ENCODE results near the gene FOLR3. TPM values are rescaled to one million over a fixed set of nuclear protein-coding genes. Genes with fewer than 3 reads are reported as not detected.

Gene FOLR3
- total RNA-seq, 5 donors from 2014 or later (not counting 1 experiment from before 2014, with no cell fraction given) = not detected

GRCh38 chr11:72111300-72112142 lies 24.0 kb upstream of the FOLR3 start:
- Histone ChIP-seq H3K36me3 (ENCODE audit: control insufficient read depth in 2 of 2, extremely low read depth in 1 of 2, insufficient read depth in 1 of 2, low read length in 1 of 2) (peaks cover 5 to 24% of the 10 kb centered on the region in 2 donors), H3K4me1 (ENCODE audit: control insufficient read depth in 1 of 2, extremely low read depth in 1 of 2, insufficient read depth in 2 of 2, low read length in 2 of 2) (peaks cover 8 to 21% of the 10 kb centered on the region in 2 experiments), H3K27ac (ENCODE audit: low read length) (peak overlapping the region; percentile 91), H3K27me3 (replicated peaks in 1 of 2; ENCODE audit: control insufficient read depth in 2 of 2, extremely low read depth in 1 of 2, insufficient read depth in 2 of 2, low read length in 1 of 2) (no peaks in the 10 kb centered on the region), H3K9me3 (no peaks in the 10 kb centered on the region), H3K4me3 (ENCODE audit: control insufficient read depth in 1 of 2, extremely low read depth in 1 of 2, low read length in 1 of 2) (peak overlapping the region; percentile 79 to 97)
- Mint-ChIP-seq H3K4me1 (peaks cover 22 to 28% (median 28%) of the 10 kb centered on the region in 3 donors), H3K9me3 (no peaks in the 10 kb centered on the region), H3K27ac (peak overlapping the region; percentile 99 to 100), H3K4me3 (peak overlapping the region; percentile 89 to 96 (median 92)), H3K27me3 (peaks cover 2 to 3% of the 10 kb centered on the region in 2 donors), H3K36me3 (peaks cover 16% of the 10 kb centered on the region)
- ChIA-PET CTCF (interaction anchor here in 1 of 2 donors (1.4 to 3.0 kb wide), 3 partner anchors 32 to 86 kb away, joined by 4 to 13 read pairs (median 7); no protein-coding TSS in a partner anchor), POLR2A (interaction anchor here in 1 of 2 donors (1.0 kb wide), 2 partner anchors 10 to 71 kb away, joined by 3 to 4 read pairs; no protein-coding TSS in a partner anchor)
- WGBS (ENCODE audit: insufficient coverage) = 8% methylated on average over 8 of the region's 10 CpGs
- ATAC-seq (replicated peaks in 1 of 4) (no peak), DNase-seq (no peak)

- Histone ChIP-seq H3K4me1 (ENCODE audit: control insufficient read depth in 1 of 2, extremely low read depth in 1 of 2, insufficient read depth in 2 of 2, low read length in 2 of 2) (peaks cover 8 to 21% of the 10 kb centered on the region in 2 experiments), H3K4me3 (ENCODE audit: control insufficient read depth in 1 of 2, extremely low read depth in 1 of 2, low read length in 1 of 2) (peak within 1 kb of the TSS; percentile 79 to 97), H3K27ac (ENCODE audit: low read length) (peak within 1 kb of the TSS; percentile 91), H3K9me3 (no peaks in the 10 kb centered on the region), H3K36me3 (ENCODE audit: control insufficient read depth in 2 of 2, extremely low read depth in 1 of 2, insufficient read depth in 1 of 2, low read length in 1 of 2) (peaks cover 5 to 22% of the 10 kb centered on the region in 2 donors), H3K27me3 (replicated peaks in 1 of 2; ENCODE audit: control insufficient read depth in 2 of 2, extremely low read depth in 1 of 2, insufficient read depth in 2 of 2, low read length in 1 of 2) (peaks cover 0 to 6% of the 10 kb centered on the region in 2 experiments)
- DNase-seq = peak; percentile 93 to 100 (median 99)
- H3K36me3 Mint-ChIP-seq = peaks cover 13% of the 10 kb centered on the region
- peak within 1 kb of the TSS; percentile 89 to 96 (median 92) for H3K4me3 Mint-ChIP-seq
- no peaks in the 10 kb centered on the region for H3K9me3 Mint-ChIP-seq
- H3K27ac Mint-ChIP-seq = peak within 1 kb of the TSS; percentile 99 to 100
- CTCF ChIA-PET = interaction anchor here in 1 of 2 donors (0.6 to 3.0 kb wide), 4 partner anchors 11 to 87 kb away, joined by 3 to 13 read pairs (median 6); no protein-coding TSS in a partner anchor
- ATAC-seq (replicated peaks in 1 of 4) = peak; percentile 88 to 91 (median 89)
- peaks cover 22 to 28% (median 28%) of the 10 kb centered on the region in 3 donors for H3K4me1 Mint-ChIP-seq
- WGBS (ENCODE audit: insufficient coverage) = under 1% methylated on average over 45 of the region's 49 CpGs
- POLR2A ChIA-PET = interaction anchor here in 1 of 2 donors (1.0 kb wide), 1 partner anchor 72 kb away, joined by 4 read pairs; no protein-coding TSS in a partner anchor
- peaks cover 7% of the 10 kb centered on the region in 2 donors for H3K27me3 Mint-ChIP-seq
These were observed 23.2 kb upstream of the FOLR3 start, which contains the start of gene ANAPC15 for GRCh38 chr11:72112143-72112977. Gene ANAPC15, minus strand, starts transcription at chr11:72112695. Its CDS starts 1,419 bp downstream, at chr11:72111276.

GRCh38 chr11:72112978-72113808 lies 22.3 kb upstream of the FOLR3 start:
- DNase-seq (no peak), ATAC-seq (replicated peaks in 1 of 4) (peak in 1 of 4 experiments; percentile 17)
- H3K9me3 Mint-ChIP-seq = no peaks in the 10 kb centered on the region
- peak overlapping the region; percentile 99 to 100 for H3K27ac Mint-ChIP-seq
- Histone ChIP-seq H3K4me1 (ENCODE audit: control insufficient read depth in 1 of 2, extremely low read depth in 1 of 2, insufficient read depth in 2 of 2, low read length in 2 of 2) (peaks cover 8 to 21% of the 10 kb centered on the region in 2 experiments), H3K4me3 (ENCODE audit: control insufficient read depth in 1 of 2, extremely low read depth in 1 of 2, low read length in 1 of 2) (peak overlapping the region; percentile 79 to 97), H3K9me3 (no peaks in the 10 kb centered on the region), H3K36me3 (ENCODE audit: control insufficient read depth in 2 of 2, extremely low read depth in 1 of 2, insufficient read depth in 1 of 2, low read length in 1 of 2) (peaks cover 5 to 18% of the 10 kb centered on the region in 2 donors), H3K27me3 (replicated peaks in 1 of 2; ENCODE audit: control insufficient read depth in 2 of 2, extremely low read depth in 1 of 2, insufficient read depth in 2 of 2, low read length in 1 of 2) (peaks cover 0 to 6% of the 10 kb centered on the region in 2 experiments), H3K27ac (ENCODE audit: low read length) (peak overlapping the region; percentile 91)
- peaks cover 7% of the 10 kb centered on the region in 2 donors for H3K27me3 Mint-ChIP-seq
- 60% methylated on average over 5 of the region's 9 CpGs for WGBS (ENCODE audit: insufficient coverage)
- POLR2A ChIA-PET = interaction anchor here in 1 of 2 donors (1.0 kb wide), 1 partner anchor 72 kb away, joined by 4 read pairs; no protein-coding TSS in a partner anchor
- peaks cover 11% of the 10 kb centered on the region for H3K36me3 Mint-ChIP-seq
- peak overlapping the region; percentile 89 to 96 (median 92) for H3K4me3 Mint-ChIP-seq
- H3K4me1 Mint-ChIP-seq = peaks cover 22 to 28% (median 28%) of the 10 kb centered on the region in 3 donors
- CTCF ChIA-PET = interaction anchor here in 1 of 2 donors (0.6 to 3.0 kb wide), 4 partner anchors 12 to 88 kb away, joined by 3 to 13 read pairs (median 6); no protein-coding TSS in a partner anchor

- ATAC-seq (replicated peaks in 1 of 4) (no peak), DNase-seq (no peak)
- no peak overlapping the region for H3K27ac Mint-ChIP-seq
- ChIA-PET CTCF (interaction anchor here (0.8 to 3.0 kb wide), 3 partner anchors 29 to 91 kb away, joined by 3 to 13 read pairs (median 3); no protein-coding TSS in a partner anchor), POLR2A (no interaction called here)
- no peak overlapping the region for H3K27ac ChIP-seq (ENCODE audit: low read length)
- H3K27me3 Mint-ChIP-seq = peaks cover 9 to 11% of the 10 kb centered on the region in 2 donors
- H3K9me3 Mint-ChIP-seq = no peaks in the 10 kb centered on the region
- peaks cover 22 to 28% (median 28%) of the 10 kb centered on the region in 3 donors for H3K4me1 Mint-ChIP-seq
- H3K9me3 ChIP-seq = no peaks in the 10 kb centered on the region
- no peak overlapping the region for H3K4me3 ChIP-seq (ENCODE audit: control insufficient read depth in 1 of 2, extremely low read depth in 1 of 2, low read length in 1 of 2)
- peaks cover 8 to 21% of the 10 kb centered on the region in 2 experiments for H3K4me1 ChIP-seq (ENCODE audit: control insufficient read depth in 1 of 2, extremely low read depth in 1 of 2, insufficient read depth in 2 of 2, low read length in 2 of 2)
- peaks cover 0 to 14% of the 10 kb centered on the region in 2 experiments for H3K27me3 ChIP-seq (replicated peaks in 1 of 2; ENCODE audit: control insufficient read depth in 2 of 2, extremely low read depth in 1 of 2, insufficient read depth in 2 of 2, low read length in 1 of 2)
- peaks cover 11% of the 10 kb centered on the region for H3K36me3 Mint-ChIP-seq
- H3K4me3 Mint-ChIP-seq = no peak overlapping the region
- peaks cover 5 to 15% of the 10 kb centered on the region in 2 donors for H3K36me3 ChIP-seq (ENCODE audit: control insufficient read depth in 2 of 2, extremely low read depth in 1 of 2, insufficient read depth in 1 of 2, low read length in 1 of 2)
- 100% methylated on average over 1 of the region's 1 CpG for WGBS (ENCODE audit: insufficient coverage)
These were observed 21.0 kb upstream of the FOLR3 start for GRCh38 chr11:72114570-72114969.

GRCh38 chr11:72116019-72116755 lies 19.3 kb upstream of the FOLR3 start:
- CTCF ChIA-PET = no interaction called here
- H3K27ac Mint-ChIP-seq = no peak overlapping the region
- H3K27me3 ChIP-seq (replicated peaks in 1 of 2; ENCODE audit: control insufficient read depth in 2 of 2, extremely low read depth in 1 of 2, insufficient read depth in 2 of 2, low read length in 1 of 2) = peaks cover 0 to 22% of the 10 kb centered on the region in 2 experiments
- POLR2A ChIA-PET = no interaction called here
- H3K36me3 ChIP-seq (ENCODE audit: control insufficient read depth in 2 of 2, extremely low read depth in 1 of 2, insufficient read depth in 1 of 2, low read length in 1 of 2) = no peaks in the 10 kb centered on the region
- H3K27ac ChIP-seq (ENCODE audit: low read length) = no peak overlapping the region
- peaks cover 8 to 17% of the 10 kb centered on the region in 2 experiments for H3K4me1 ChIP-seq (ENCODE audit: control insufficient read depth in 1 of 2, extremely low read depth in 1 of 2, insufficient read depth in 2 of 2, low read length in 2 of 2)
- H3K4me1 Mint-ChIP-seq = peaks cover 19 to 23% (median 21%) of the 10 kb centered on the region in 3 donors
- 89% methylated on average over 5 of the region's 6 CpGs for WGBS (ENCODE audit: insufficient coverage)
- H3K9me3 ChIP-seq = no peaks in the 10 kb centered on the region
- DNase-seq = no peak
- H3K36me3 Mint-ChIP-seq = no peaks in the 10 kb centered on the region
- H3K27me3 Mint-ChIP-seq = peaks cover 15% of the 10 kb centered on the region in 2 donors
- H3K4me3 ChIP-seq (ENCODE audit: control insufficient read depth in 1 of 2, extremely low read depth in 1 of 2, low read length in 1 of 2) = no peak overlapping the region
- no peaks in the 10 kb centered on the region for H3K9me3 Mint-ChIP-seq
- no peak for ATAC-seq (replicated peaks in 1 of 4)
- H3K4me3 Mint-ChIP-seq = no peak overlapping the region
